ENCODE data around the gene SLC38A11. TPM values are rescaled to one million over a fixed set of nuclear protein-coding genes. Genes with fewer than 3 reads are reported as not detected.
"Not testable (repeated sequence)": the region's sequence is repeated elsewhere in the genome, so short reads cannot be mapped to it uniquely, and the experiment has no call there.

Gene SLC38A11
- polyA plus RNA-seq, 1 of the 3 experiments (the other 2 are of a cell fraction): not detected

DNA sequence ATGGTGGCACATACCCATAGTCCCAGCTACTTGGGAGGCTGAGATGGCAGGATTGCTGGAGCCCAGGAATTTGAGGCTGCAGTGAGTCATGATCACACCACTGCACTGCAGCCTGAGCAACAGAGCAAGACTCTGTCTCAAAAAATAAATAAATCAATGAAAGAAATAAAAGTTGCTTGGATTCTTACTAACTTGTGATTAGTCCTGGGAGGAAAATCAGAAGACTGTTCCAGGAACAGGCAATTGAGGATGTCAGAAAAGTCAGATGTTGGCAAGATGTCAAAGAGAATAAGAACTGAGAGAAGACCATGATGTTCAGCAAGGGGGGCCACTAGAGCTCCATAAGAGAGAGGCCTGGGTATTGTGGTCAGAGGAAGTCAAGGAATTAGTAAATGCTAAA lies 35.6 kb upstream of the SLC38A11 start:
- H3K9me2 ChIP-seq; DNase-seq; H3K79me2 ChIP-seq (ENCODE audit: insufficient read depth); H3K9ac ChIP-seq; H3K36me3 ChIP-seq (replicated peaks in 1 of 2; ENCODE audit: control insufficient read depth in 1 of 2, insufficient read depth in 2 of 2, low read length in 1 of 2); H3K27me3 ChIP-seq (ENCODE audit: insufficient read depth); POLR2A ChIA-PET; H4K20me1 ChIP-seq (ENCODE audit: insufficient read depth); H2AFZ ChIP-seq (ENCODE audit: low read depth); H3K9me3 ChIP-seq; H3K4me3 ChIP-seq (ENCODE audit: low read depth in 2 of 2, low read length in 1 of 2): not testable (repeated sequence)
- CTCF ChIA-PET: interaction anchor here (0.7 to 7.9 kb wide), 3 partner anchors 10 to 341 kb away, joined by 3 to 62 read pairs (median 25); no protein-coding TSS in a partner anchor
- peak overlapping the region; percentile 5 to 75; a peak in 3 of 4 replicates for H3K27ac ChIP-seq (ENCODE audit: low read depth in 2 of 2, low read length in 1 of 2)
- peaks cover 17% of the 10 kb centered on the region for H3F3A ChIP-seq (replicated peaks; ENCODE audit: insufficient read depth)
- TF ChIP-seq EP300 (IDR thresholded peaks at IDR 0.05; ENCODE audit: borderline replicate concordance in 1 of 2, low read depth in 1 of 2, low read length in 1 of 2): peak in 1 of 2 experiments; percentile 18; a peak in 1 of 4 replicates
- peak; percentile 72 for TF ChIP-seq FOSL2 (IDR thresholded peaks at IDR 0.05; ENCODE audit: borderline replicate concordance, low read depth)
- TF ChIP-seq JUND (IDR thresholded peaks at IDR 0.05): peak; percentile 38; the same call in 1 of the 2 replicates
- peaks cover 0 to 18% of the 10 kb centered on the region in 2 experiments; a peak in 2 of 4 replicates for H3K4me1 ChIP-seq (ENCODE audit: control insufficient read depth in 1 of 2, insufficient read depth in 2 of 2, low read depth in 1 of 2, low read length in 1 of 2)
- peak overlapping the region; percentile 2; the same call in 1 of the 2 replicates for H3K4me2 ChIP-seq

GRCh38 chr2:164988805-164989204 lies 33.5 kb upstream of the SLC38A11 start:
- H3K9ac ChIP-seq; H3K4me2 ChIP-seq; H3K9me3 ChIP-seq; H3K4me3 ChIP-seq (ENCODE audit: low read depth in 2 of 2, low read length in 1 of 2); H2AFZ ChIP-seq (ENCODE audit: low read depth); DNase-seq; H3K9me2 ChIP-seq; H4K20me1 ChIP-seq (ENCODE audit: insufficient read depth); H3K27me3 ChIP-seq (ENCODE audit: insufficient read depth); H3K36me3 ChIP-seq (replicated peaks in 1 of 2; ENCODE audit: control insufficient read depth in 1 of 2, insufficient read depth in 2 of 2, low read length in 1 of 2); POLR2A ChIA-PET; H3K79me2 ChIP-seq (ENCODE audit: insufficient read depth): not testable (repeated sequence)
- 49% methylated on average over 3 of the region's 3 CpGs for WGBS (ENCODE audit: low lambda C conversion rate)
- H3K27ac ChIP-seq (ENCODE audit: low read depth in 2 of 2, low read length in 1 of 2): 0 out of 4 replicates have a peak overlapping the region, but pooled peaks of 1 of the 2 experiments have one; percentile 28
- CTCF ChIA-PET: interaction anchor here (7.9 kb wide), 1 partner anchor 26 kb away, joined by 62 read pairs; no protein-coding TSS in a partner anchor
- H3K4me1 ChIP-seq (ENCODE audit: control insufficient read depth in 1 of 2, insufficient read depth in 2 of 2, low read depth in 1 of 2, low read length in 1 of 2): peaks cover 0 to 18% of the 10 kb centered on the region in 2 experiments; a peak in 2 of 4 replicates
- H3F3A ChIP-seq (replicated peaks; ENCODE audit: insufficient read depth): peaks cover 28% of the 10 kb centered on the region

DNA sequence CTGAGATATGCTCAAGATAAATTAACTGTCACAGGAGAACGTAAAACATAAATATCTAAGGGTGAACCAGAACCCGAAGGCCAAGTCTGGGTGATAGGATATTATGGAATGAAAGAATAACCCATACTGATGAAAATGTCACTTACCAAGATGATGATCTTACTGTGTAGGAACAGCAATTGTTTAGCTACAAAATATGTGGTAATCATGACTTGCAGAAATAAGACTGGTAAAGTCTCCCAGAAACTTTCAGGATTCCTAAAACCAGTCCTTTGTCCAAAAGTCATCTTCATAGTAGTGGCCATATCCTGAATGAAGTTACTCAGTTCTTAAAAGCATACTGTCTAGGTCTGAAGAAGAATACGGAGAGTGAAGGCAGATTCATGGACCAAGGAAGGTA lies 30.7 kb upstream of the SLC38A11 start:
- H3K9ac ChIP-seq; H3K27ac ChIP-seq (ENCODE audit: low read depth in 2 of 2, low read length in 1 of 2); H3K79me2 ChIP-seq (ENCODE audit: insufficient read depth); CTCF ChIA-PET; H2AFZ ChIP-seq (ENCODE audit: low read depth); DNase-seq; POLR2A ChIA-PET; H4K20me1 ChIP-seq (ENCODE audit: insufficient read depth); H3K27me3 ChIP-seq (ENCODE audit: insufficient read depth); H3K9me2 ChIP-seq; H3K9me3 ChIP-seq; H3K36me3 ChIP-seq (replicated peaks in 1 of 2; ENCODE audit: control insufficient read depth in 1 of 2, insufficient read depth in 2 of 2, low read length in 1 of 2); H3K4me2 ChIP-seq; H3K4me3 ChIP-seq (ENCODE audit: low read depth in 2 of 2, low read length in 1 of 2): not testable (repeated sequence)
- WGBS (ENCODE audit: low lambda C conversion rate): 60% methylated on average over 3 of the region's 3 CpGs
- H3K4me1 ChIP-seq (ENCODE audit: control insufficient read depth in 1 of 2, insufficient read depth in 2 of 2, low read depth in 1 of 2, low read length in 1 of 2): peaks cover 2 to 15% of the 10 kb centered on the region in 2 experiments; a peak in 2 of 4 replicates
- H3F3A ChIP-seq (replicated peaks; ENCODE audit: insufficient read depth): peaks cover 39% of the 10 kb centered on the region

DNA sequence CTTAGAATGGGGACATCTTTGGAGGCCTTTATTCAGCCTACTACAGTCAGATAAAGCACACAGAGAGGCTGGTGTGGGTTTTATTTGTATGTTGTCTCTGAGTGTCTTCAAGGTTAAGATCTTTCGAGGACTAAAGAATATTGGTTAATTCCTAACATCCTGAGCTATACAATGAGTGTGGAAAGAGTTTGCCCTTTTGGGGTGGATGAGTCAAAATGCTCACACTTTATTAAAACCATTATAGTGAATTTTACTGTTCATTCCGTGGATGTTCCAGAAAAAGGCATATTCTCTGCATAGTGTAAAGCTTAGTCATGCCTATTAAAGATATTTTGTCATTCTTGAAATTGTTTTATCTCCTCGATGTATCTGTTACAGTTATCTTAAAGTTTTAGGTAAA lies 29.1 kb upstream of the SLC38A11 start:
- peak overlapping the region in 1 of 2 experiments; percentile 66; a peak in 2 of 4 replicates for H3K27ac ChIP-seq (ENCODE audit: low read depth in 2 of 2, low read length in 1 of 2)
- no peaks in the 10 kb centered on the region for H3K36me3 ChIP-seq (replicated peaks in 1 of 2; ENCODE audit: control insufficient read depth in 1 of 2, insufficient read depth in 2 of 2, low read length in 1 of 2)
- no peak overlapping the region for H3K4me2 ChIP-seq
- H3K9me2 ChIP-seq: no peaks in the 10 kb centered on the region
- H3K4me3 ChIP-seq (ENCODE audit: low read depth in 2 of 2, low read length in 1 of 2): no peak overlapping the region
- H3K4me1 ChIP-seq (ENCODE audit: control insufficient read depth in 1 of 2, insufficient read depth in 2 of 2, low read depth in 1 of 2, low read length in 1 of 2): peaks cover 2 to 24% of the 10 kb centered on the region in 2 experiments; a peak in 2 of 4 replicates
- H4K20me1 ChIP-seq (ENCODE audit: insufficient read depth): no peaks in the 10 kb centered on the region
- ChIA-PET POLR2A (no interaction called here), CTCF (interaction anchor here (1.4 kb wide), 1 partner anchor 30 kb away, joined by 3 read pairs; no protein-coding TSS in a partner anchor)
- peaks cover 50% of the 10 kb centered on the region for H3F3A ChIP-seq (replicated peaks; ENCODE audit: insufficient read depth)
- 0 out of 2 replicates have a peak overlapping the region, but pooled peaks have one; percentile 36 for H2AFZ ChIP-seq (ENCODE audit: low read depth)
- no peaks in the 10 kb centered on the region for H3K27me3 ChIP-seq (ENCODE audit: insufficient read depth)
- H3K9me3 ChIP-seq: no peaks in the 10 kb centered on the region
- no peak for DNase-seq
- WGBS (ENCODE audit: low lambda C conversion rate): 4% methylated on average over 3 of the region's 3 CpGs
- TF ChIP-seq EP300 (IDR thresholded peaks at IDR 0.05; ENCODE audit: borderline replicate concordance in 1 of 2, low read depth in 1 of 2, low read length in 1 of 2) (peak in 1 of 2 experiments; percentile 46; a peak in 1 of 4 replicates), JUND (IDR thresholded peaks at IDR 0.05) (peak; percentile 34; the same call in 1 of the 2 replicates), FOSL2 (IDR thresholded peaks at IDR 0.05; ENCODE audit: borderline replicate concordance, low read depth) (no peak; the same call in 1 of the 2 replicates)
- no peaks in the 10 kb centered on the region for H3K79me2 ChIP-seq (ENCODE audit: insufficient read depth)
- H3K9ac ChIP-seq: no peak overlapping the region

All from SK-N-SH (cell line).